T-helper 1 cell treated with Interleukin-12 subunit alpha and Interleukin-12 subunit beta and Interleukin-4 antibody, amounts not matched to agents 30 μg/mL and 1 μg/mL, for 36 hours (primary cell): ENCODE results near the gene RNF217.
"Not testable (repeated sequence)": the region's sequence is repeated elsewhere in the genome, so short reads cannot be mapped to it uniquely, and the experiment has no call there.

Source experiments
- H3K27ac Mint-ChIP-seq: one replicate; pipeline ENCODE4 v1.8.0; 2021; ENCODE audit warnings: mild to moderate bottlenecking, mixed read lengths
- H3K27me3 Mint-ChIP-seq: one replicate; pipeline ENCODE4 v1.8.0; 2021; ENCODE audit warnings: low read depth, mixed read lengths
- H3K36me3 Mint-ChIP-seq: one replicate; pipeline ENCODE4 v1.8.0; 2021; ENCODE audit warnings: low read depth, mixed read lengths
- H3K4me1 Mint-ChIP-seq: one replicate; pipeline ENCODE4 v1.8.0; 2021; ENCODE audit warnings: low read depth, mixed read lengths
- H3K4me3 Mint-ChIP-seq: one replicate; pipeline ENCODE4 v1.8.0; 2021; ENCODE audit warnings: mild to moderate bottlenecking, moderate library complexity, mixed read lengths
- H3K9me3 Mint-ChIP-seq: one replicate; pipeline ENCODE4 v1.8.0; 2021; ENCODE audit warnings: mixed read lengths

RNF217 gene

GRCh38 chr6:124955108-124955856 is 7.0 kb upstream of the RNF217 start:
- no peak overlapping the region for H3K27ac Mint-ChIP-seq
- no peak overlapping the region for H3K4me3 Mint-ChIP-seq
- no peaks in the 10 kb centered on the region for H3K4me1 Mint-ChIP-seq
- H3K36me3 Mint-ChIP-seq, result no peaks in the 10 kb centered on the region
- H3K27me3 Mint-ChIP-seq, result peaks cover 26% of the 10 kb centered on the region
- H3K9me3 Mint-ChIP-seq, result no peaks in the 10 kb centered on the region

- Mint-ChIP-seq H3K9me3 (no peaks in the 10 kb centered on the region), H3K27me3 (peaks cover 33% of the 10 kb centered on the region), H3K4me1 (no peaks in the 10 kb centered on the region), H3K36me3 (no peaks in the 10 kb centered on the region), H3K4me3 (no peak overlapping the region), H3K27ac (no peak overlapping the region)
Observed at GRCh38 chr6:124956018-124956417, 6.2 kb upstream of the RNF217 start.

- no peak overlapping the region for H3K27ac Mint-ChIP-seq
- no peak overlapping the region for H3K4me3 Mint-ChIP-seq
- H3K9me3 Mint-ChIP-seq, result no peaks in the 10 kb centered on the region
- no peaks in the 10 kb centered on the region for H3K36me3 Mint-ChIP-seq
- H3K4me1 Mint-ChIP-seq, result peaks cover 7% of the 10 kb centered on the region
- H3K27me3 Mint-ChIP-seq, result peaks cover 44% of the 10 kb centered on the region
Observed at GRCh38 chr6:124958149-124958548, 4.1 kb upstream of the RNF217 start.

- H3K27me3 Mint-ChIP-seq, result peaks cover 52% of the 10 kb centered on the region
- H3K9me3 Mint-ChIP-seq, result no peaks in the 10 kb centered on the region
- H3K27ac Mint-ChIP-seq, result no peak overlapping the region
- H3K4me1 Mint-ChIP-seq, result peaks cover 12% of the 10 kb centered on the region
- H3K36me3 Mint-ChIP-seq, result peaks cover 1% of the 10 kb centered on the region
- no peak overlapping the region for H3K4me3 Mint-ChIP-seq
Observed at GRCh38 chr6:124958759-124959354, 3.4 kb upstream of the RNF217 start.

- H3K36me3 Mint-ChIP-seq, result peaks cover 1% of the 10 kb centered on the region
- peaks cover 66% of the 10 kb centered on the region for H3K27me3 Mint-ChIP-seq
Observed at GRCh38 chr6:124960757-124961463, 1.3 kb upstream of the RNF217 start.

GRCh38 chr6:124961464-124961776 is 817 bp upstream of the RNF217 start:
- Mint-ChIP-seq H3K27me3 (peaks cover 70% of the 10 kb centered on the region), H3K4me3 (peak overlapping the region; percentile 81), H3K27ac (peak overlapping the region; percentile 32), H3K9me3 (no peaks in the 10 kb centered on the region), H3K36me3 (peaks cover 1% of the 10 kb centered on the region), H3K4me1 (peaks cover 15% of the 10 kb centered on the region)

More at GRCh38 chr6:124960757-124961463, 1.3 kb upstream of the RNF217 start:
- Mint-ChIP-seq H3K9me3 (no peaks in the 10 kb centered on the region), H3K4me3 (peak overlapping the region; percentile 81), H3K4me1 (peaks cover 15% of the 10 kb centered on the region), H3K27ac (no peak overlapping the region)

- peaks cover 67% of the 10 kb centered on the region for H3K27me3 Mint-ChIP-seq
- H3K9me3 Mint-ChIP-seq, result no peaks in the 10 kb centered on the region
- no peak overlapping the region for H3K27ac Mint-ChIP-seq
- H3K36me3 Mint-ChIP-seq, result peaks cover 1% of the 10 kb centered on the region
- H3K4me3 Mint-ChIP-seq, result peak overlapping the region; percentile 78
- H3K4me1 Mint-ChIP-seq, result peaks cover 15% of the 10 kb centered on the region
Observed at GRCh38 chr6:124962639-124963415, 590 bp downstream of the RNF217 start.

- Mint-ChIP-seq H3K4me1 (peaks cover 15% of the 10 kb centered on the region), H3K27ac (peak overlapping the region; percentile 31), H3K4me3 (peak overlapping the region; percentile 78), H3K27me3 (peaks cover 68% of the 10 kb centered on the region), H3K9me3 (no peaks in the 10 kb centered on the region), H3K36me3 (peaks cover 1% of the 10 kb centered on the region)
Observed at GRCh38 chr6:124963416-124963785, 1.2 kb downstream of the RNF217 start.

- peaks cover 15% of the 10 kb centered on the region for H3K4me1 Mint-ChIP-seq
- no peaks in the 10 kb centered on the region for H3K9me3 Mint-ChIP-seq
- H3K27me3 Mint-ChIP-seq, result peaks cover 65% of the 10 kb centered on the region
- H3K36me3 Mint-ChIP-seq, result peaks cover 1% of the 10 kb centered on the region
- peak overlapping the region; percentile 78 for H3K4me3 Mint-ChIP-seq
- no peak overlapping the region for H3K27ac Mint-ChIP-seq
Observed at GRCh38 chr6:124963831-124964763, 1.9 kb downstream of the RNF217 start.

- H3K4me1 Mint-ChIP-seq, result peaks cover 15% of the 10 kb centered on the region
- H3K36me3 Mint-ChIP-seq, result peaks cover 1% of the 10 kb centered on the region
Observed at GRCh38 chr6:124964764-124965105, 2.5 kb downstream of the RNF217 start.

GRCh38 chr6:124965424-124965850 is 3.2 kb downstream of the RNF217 start:
- peaks cover 52% of the 10 kb centered on the region for H3K27me3 Mint-ChIP-seq
- H3K9me3 Mint-ChIP-seq, H3K36me3 Mint-ChIP-seq, H3K27ac Mint-ChIP-seq, H3K4me3 Mint-ChIP-seq: not testable (repeated sequence)
- peaks cover 15% of the 10 kb centered on the region for H3K4me1 Mint-ChIP-seq

More at GRCh38 chr6:124964764-124965105, 2.5 kb downstream of the RNF217 start:
- Mint-ChIP-seq H3K27ac (no peak overlapping the region), H3K27me3 (peaks cover 59% of the 10 kb centered on the region), H3K9me3 (no peaks in the 10 kb centered on the region), H3K4me3 (no peak overlapping the region)

- H3K4me3 Mint-ChIP-seq, result no peak overlapping the region
- no peak overlapping the region for H3K27ac Mint-ChIP-seq
- H3K36me3 Mint-ChIP-seq, result peaks cover 1% of the 10 kb centered on the region
- H3K9me3 Mint-ChIP-seq, result no peaks in the 10 kb centered on the region
- H3K4me1 Mint-ChIP-seq, result peaks cover 8% of the 10 kb centered on the region
- H3K27me3 Mint-ChIP-seq, result peaks cover 38% of the 10 kb centered on the region
Observed at GRCh38 chr6:124967444-124967843, 5.2 kb downstream of the RNF217 start.

GRCh38 chr6:124968401-124968800 is 6.2 kb downstream of the RNF217 start:
- Mint-ChIP-seq H3K27ac (no peak overlapping the region), H3K4me3 (no peak overlapping the region), H3K4me1 (peaks cover 6% of the 10 kb centered on the region), H3K36me3 (peaks cover under 1% of the 10 kb centered on the region), H3K9me3 (no peaks in the 10 kb centered on the region), H3K27me3 (peaks cover 32% of the 10 kb centered on the region)

GRCh38 chr6:124970243-124970642 is 8.0 kb downstream of the RNF217 start:
- no peak overlapping the region for H3K27ac Mint-ChIP-seq
- no peaks in the 10 kb centered on the region for H3K36me3 Mint-ChIP-seq
- peaks cover 16% of the 10 kb centered on the region for H3K27me3 Mint-ChIP-seq
- no peaks in the 10 kb centered on the region for H3K9me3 Mint-ChIP-seq
- no peak overlapping the region for H3K4me3 Mint-ChIP-seq
- no peaks in the 10 kb centered on the region for H3K4me1 Mint-ChIP-seq
